ENCODE results near the gene SUMO4.
A peak's percentile ranks its signal among the peaks of the same experiment; 100 is the strongest.

Gene SUMO4

DNA sequence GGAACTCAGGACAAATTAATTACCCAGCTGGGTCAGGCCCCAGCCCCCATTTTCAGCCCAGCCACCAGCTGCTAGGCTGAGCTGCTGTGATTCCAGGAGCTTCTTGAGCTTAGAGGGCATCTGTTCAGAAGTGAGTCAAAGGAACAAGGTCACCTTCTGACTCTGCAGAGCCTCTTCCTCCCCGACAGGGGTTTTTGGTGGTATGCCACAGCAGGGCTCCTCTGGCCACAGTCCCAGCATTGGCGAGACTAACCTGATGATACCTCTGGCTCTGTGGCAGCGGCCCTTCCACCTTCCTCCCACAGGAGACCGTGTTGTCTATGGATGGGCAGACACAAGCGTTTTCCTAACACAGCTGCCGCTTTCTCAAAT, 45.0 kb downstream of the SUMO4 start:
- Histone ChIP-seq H3K27me3 (ENCODE audit: low read depth, low read length) (no peaks in the 10 kb centered on the region), H3K27ac (ENCODE audit: low read length) (no peak overlapping the region), H3K4me3 (ENCODE audit: low read depth in 1 of 2, low read length in 2 of 2) (no peak overlapping the region), H3K9me3 (ENCODE audit: control insufficient read depth in 1 of 2, low read length in 2 of 2) (no peaks in the 10 kb centered on the region), H3K36me3 (ENCODE audit: control insufficient read depth in 1 of 2, insufficient read depth in 2 of 2, low read length in 2 of 2) (no peaks in the 10 kb centered on the region), H3K4me1 (ENCODE audit: control insufficient read depth in 1 of 2, insufficient read depth in 2 of 2, low read length in 2 of 2) (peaks cover 0 to 7% of the 10 kb centered on the region in 2 donors)

DNA sequence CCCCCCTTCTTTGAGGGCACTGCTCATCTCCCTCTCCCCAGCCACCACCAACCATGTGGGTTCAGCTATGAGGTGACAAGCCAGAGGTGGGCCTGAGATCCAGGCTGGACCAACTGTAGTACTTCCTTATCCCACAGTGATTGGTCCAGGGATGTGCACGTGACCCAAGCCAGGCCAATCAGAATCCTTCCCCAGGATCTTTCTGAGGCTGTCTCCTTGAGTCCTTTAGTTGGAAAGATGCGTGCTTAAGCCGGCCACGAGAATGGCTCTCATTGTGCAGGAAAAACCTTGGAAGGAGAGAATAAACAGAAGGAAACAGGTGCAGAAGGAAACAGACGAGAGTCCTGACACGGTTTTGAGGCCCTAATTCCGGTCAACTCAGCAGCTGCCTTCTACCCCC, 45.5 kb downstream of the SUMO4 start:
- peaks cover 0 to 7% of the 10 kb centered on the region in 2 donors for H3K4me1 ChIP-seq (ENCODE audit: control insufficient read depth in 1 of 2, insufficient read depth in 2 of 2, low read length in 2 of 2)
- H3K27ac ChIP-seq (ENCODE audit: low read length), result no peak overlapping the region
- H3K27me3 ChIP-seq (ENCODE audit: low read depth, low read length), result no peaks in the 10 kb centered on the region
- no peak overlapping the region for H3K4me3 ChIP-seq (ENCODE audit: low read depth in 1 of 2, low read length in 2 of 2)
- H3K36me3 ChIP-seq (ENCODE audit: control insufficient read depth in 1 of 2, insufficient read depth in 2 of 2, low read length in 2 of 2), result no peaks in the 10 kb centered on the region
- no peaks in the 10 kb centered on the region for H3K9me3 ChIP-seq (ENCODE audit: control insufficient read depth in 1 of 2, low read length in 2 of 2)

DNA sequence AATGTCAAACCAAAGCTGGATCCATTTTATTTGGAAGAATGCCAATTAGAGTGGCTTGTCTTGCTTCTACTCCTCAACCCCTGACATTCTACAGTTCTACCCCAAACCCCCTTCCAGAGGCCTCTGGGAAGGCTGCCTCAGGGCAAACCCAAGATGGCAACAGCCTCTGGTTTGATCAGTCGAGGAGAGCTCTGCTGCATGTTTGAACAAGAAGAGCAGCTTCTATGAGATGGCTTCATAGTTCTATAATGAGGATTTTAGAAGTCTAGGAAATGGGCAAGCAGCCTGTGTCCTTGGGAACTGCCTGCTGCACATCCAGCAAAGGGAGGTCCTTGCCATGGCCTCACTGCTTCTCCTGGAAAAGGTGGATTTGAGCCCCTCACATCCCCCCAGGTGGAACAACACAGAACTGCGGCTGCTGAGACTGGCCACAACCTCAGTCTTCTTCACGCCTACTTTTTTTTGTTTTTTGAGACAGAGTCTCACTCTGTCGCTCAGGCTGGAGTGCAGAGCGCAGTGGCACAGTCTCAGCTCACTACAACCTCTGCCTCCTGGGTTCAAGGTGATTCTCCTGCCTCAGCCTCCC, 46.8 kb downstream of the SUMO4 start:
- H3K4me3 ChIP-seq (ENCODE audit: low read depth in 1 of 2, low read length in 2 of 2), result no peak overlapping the region
- H3K27ac ChIP-seq (ENCODE audit: low read length), result no peak overlapping the region
- peaks cover 0 to 6% of the 10 kb centered on the region in 2 donors for H3K4me1 ChIP-seq (ENCODE audit: control insufficient read depth in 1 of 2, insufficient read depth in 2 of 2, low read length in 2 of 2)
- no peaks in the 10 kb centered on the region for H3K9me3 ChIP-seq (ENCODE audit: control insufficient read depth in 1 of 2, low read length in 2 of 2)
- H3K36me3 ChIP-seq (ENCODE audit: control insufficient read depth in 1 of 2, insufficient read depth in 2 of 2, low read length in 2 of 2), result no peaks in the 10 kb centered on the region
- H3K27me3 ChIP-seq (ENCODE audit: low read depth, low read length), result no peaks in the 10 kb centered on the region

DNA sequence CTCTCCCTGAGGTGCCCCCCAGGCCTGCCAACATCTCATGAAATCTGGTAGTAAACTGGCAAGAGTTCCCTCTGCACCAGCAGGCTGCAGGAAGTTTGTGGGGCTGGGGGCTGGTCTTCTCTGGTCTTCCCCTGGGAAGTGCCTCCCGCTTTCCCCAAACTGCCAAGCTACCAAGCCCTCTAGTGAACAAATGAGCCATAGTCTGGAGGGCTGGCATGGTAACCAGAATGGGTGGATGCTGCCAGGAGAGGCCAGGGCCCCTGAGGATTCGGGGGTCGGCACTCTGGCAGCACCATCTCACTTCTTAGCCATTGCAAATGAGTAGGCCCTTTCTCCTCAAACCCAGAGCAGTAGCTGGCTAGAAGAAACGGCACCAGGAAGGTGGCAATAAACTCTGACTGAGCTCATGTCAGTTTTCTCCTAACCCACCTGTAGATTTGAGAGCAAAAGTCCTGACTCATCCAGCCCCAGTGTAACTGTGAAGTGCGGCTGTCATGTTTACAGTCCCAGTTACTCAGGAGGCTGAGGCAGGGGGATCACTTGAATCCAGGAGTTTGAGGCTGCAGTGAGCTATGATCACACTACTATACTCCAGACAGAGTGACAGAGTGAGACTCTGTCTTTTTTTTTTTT, 48.9 kb downstream of the SUMO4 start:
- H3K9me3 ChIP-seq (ENCODE audit: control insufficient read depth in 1 of 2, low read length in 2 of 2), result no peaks in the 10 kb centered on the region
- H3K27ac ChIP-seq (ENCODE audit: low read length), result no peak overlapping the region
- H3K4me1 ChIP-seq (ENCODE audit: control insufficient read depth in 1 of 2, insufficient read depth in 2 of 2, low read length in 2 of 2), result peaks cover 4 to 15% of the 10 kb centered on the region in 2 donors
- H3K27me3 ChIP-seq (ENCODE audit: low read depth, low read length), result no peaks in the 10 kb centered on the region
- H3K36me3 ChIP-seq (ENCODE audit: control insufficient read depth in 1 of 2, insufficient read depth in 2 of 2, low read length in 2 of 2), result no peaks in the 10 kb centered on the region
- H3K4me3 ChIP-seq (ENCODE audit: low read depth in 1 of 2, low read length in 2 of 2), result no peak overlapping the region

DNA sequence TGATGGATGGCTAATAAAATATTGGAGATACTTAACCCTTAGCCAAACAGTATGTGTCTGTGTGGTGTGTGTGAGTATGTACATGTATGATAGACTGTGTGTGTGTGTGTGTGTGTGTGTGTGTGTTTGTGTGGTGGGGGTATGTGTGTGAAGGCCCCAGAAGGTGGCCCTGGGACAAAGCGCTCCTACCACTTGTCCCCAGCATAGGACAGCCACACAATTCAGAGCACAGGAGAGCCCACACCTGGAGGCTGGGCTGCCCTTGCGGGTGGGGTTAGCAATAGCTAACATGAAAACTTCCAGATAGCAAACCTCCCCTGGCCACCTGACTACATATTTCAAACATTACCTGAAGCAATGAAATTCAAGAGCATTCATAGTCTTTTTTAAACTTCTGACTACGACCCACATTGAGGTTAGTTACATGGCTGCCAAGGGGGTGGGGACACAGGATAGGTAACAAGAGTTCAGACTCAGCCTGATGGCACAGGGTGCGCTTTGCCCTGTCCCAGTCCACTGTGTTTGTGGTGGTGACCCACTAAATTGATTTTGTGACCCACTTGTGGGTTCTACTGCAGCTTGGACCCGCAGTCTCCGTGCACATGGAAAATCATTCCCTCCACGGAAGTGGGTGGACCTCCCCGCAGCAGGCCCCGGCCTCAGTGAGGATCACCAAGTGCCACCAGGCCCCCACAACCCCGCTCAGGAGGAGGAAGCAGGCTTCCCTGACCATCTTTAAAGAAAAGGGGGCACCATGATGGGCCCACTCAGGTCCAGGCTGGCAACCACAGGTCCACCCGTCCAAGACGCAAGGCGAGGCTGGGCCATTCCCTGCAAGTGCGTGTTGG, 50.0 kb downstream of the SUMO4 start:
- Histone ChIP-seq H3K27ac (ENCODE audit: low read length) (no peak overlapping the region), H3K9me3 (ENCODE audit: control insufficient read depth in 1 of 2, low read length in 2 of 2) (no peaks in the 10 kb centered on the region), H3K27me3 (ENCODE audit: low read depth, low read length) (no peaks in the 10 kb centered on the region), H3K36me3 (ENCODE audit: control insufficient read depth in 1 of 2, insufficient read depth in 2 of 2, low read length in 2 of 2) (no peaks in the 10 kb centered on the region), H3K4me3 (ENCODE audit: low read depth in 1 of 2, low read length in 2 of 2) (peak overlapping the region; percentile 7 to 68), H3K4me1 (ENCODE audit: control insufficient read depth in 1 of 2, insufficient read depth in 2 of 2, low read length in 2 of 2) (peaks cover 10 to 26% of the 10 kb centered on the region in 2 donors)

Data from muscle layer of duodenum (tissue), 2 donors.